Activated T-helper 17 cell treated with anti-CD3 and anti-CD28 coated beads, Interleukin-2, amount 50 U/mL, for 72 hours (primary cell): ENCODE data around the gene CDK5R2. TPM values are rescaled to one million over a fixed set of nuclear protein-coding genes. Genes with fewer than 3 reads are reported as not detected.

ENCODE experiments used
- ATAC-seq: fragments of 150-1000 bp; cut with Tn5 transposase; replicated peaks from 2 replicates; pipeline ENCODE4 v1.10.0; 2021; ENCODE audit warnings: mild to moderate bottlenecking, moderate library complexity
- H3K27ac Mint-ChIP-seq: one replicate; pipeline ENCODE4 v1.8.0; 2022; ENCODE audit warnings: mixed read lengths
- H3K27me3 Mint-ChIP-seq: one replicate; pipeline ENCODE4 v1.8.0; 2022; ENCODE audit warnings: mixed read lengths
- H3K36me3 Mint-ChIP-seq: one replicate; pipeline ENCODE4 v1.8.0; 2022; ENCODE audit warnings: low read depth, mild to moderate bottlenecking, mixed read lengths
- H3K4me1 Mint-ChIP-seq: one replicate; pipeline ENCODE4 v1.8.0; 2022; ENCODE audit warnings: mixed read lengths
- H3K4me3 Mint-ChIP-seq: one replicate; pipeline ENCODE4 v1.8.0; 2022; ENCODE audit warnings: mild to moderate bottlenecking, mixed read lengths
- H3K9me3 Mint-ChIP-seq: one replicate; pipeline ENCODE4 v1.8.0; 2022; ENCODE audit warnings: mixed read lengths
- total RNA-seq, 2 donors: library from RNA; stranded (reverse); gene quantifications; one replicate each; pipeline ENCODE4 v1.2.3, GENCODE V29; 2022

CDK5R2 gene
- total RNA-seq, 2 donors from 2014 or later, result not detected

DNA sequence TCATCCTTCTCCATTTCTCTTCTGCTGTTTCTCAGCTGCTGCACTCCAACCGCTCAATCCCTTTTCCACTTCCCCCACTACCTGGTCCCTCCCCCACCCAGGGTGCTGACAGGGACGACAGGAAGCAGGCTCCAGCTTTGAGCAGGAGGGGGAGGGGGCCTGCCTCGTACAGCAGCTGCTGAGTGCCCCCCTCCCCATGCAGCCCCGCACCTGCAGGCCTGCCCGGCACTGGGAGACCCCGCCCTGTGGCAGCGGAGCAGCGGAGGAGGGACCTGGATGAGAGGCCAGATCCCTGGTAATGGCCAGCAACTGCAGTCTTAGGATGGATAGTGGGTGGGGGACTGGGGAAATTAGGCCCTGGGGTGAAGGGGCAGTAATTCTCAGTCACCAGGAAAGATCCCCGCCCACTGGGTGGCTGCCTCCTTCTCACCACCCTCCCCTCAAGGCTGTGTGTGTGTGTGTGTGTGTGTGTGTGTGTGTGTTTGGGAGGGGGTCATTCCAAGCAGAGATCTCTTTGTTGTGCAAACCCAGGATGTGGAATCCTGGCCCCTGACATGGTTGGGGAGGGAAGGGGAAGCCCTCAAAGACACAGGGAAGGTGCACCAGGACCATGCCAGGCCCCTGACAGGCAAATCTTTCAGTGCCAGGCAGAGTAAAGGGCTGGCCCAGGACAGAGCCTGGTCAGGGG lies 40.6 kb downstream of the CDK5R2 start:
- Mint-ChIP-seq H3K27ac (no peak overlapping the region), H3K4me1 (peaks cover 4% of the 10 kb centered on the region), H3K36me3 (no peaks in the 10 kb centered on the region), H3K27me3 (peaks cover 51% of the 10 kb centered on the region), H3K9me3 (no peaks in the 10 kb centered on the region), H3K4me3 (no peak overlapping the region)
- no peak for ATAC-seq

- Mint-ChIP-seq H3K27ac (no peak overlapping the region), H3K4me1 (peaks cover 4% of the 10 kb centered on the region), H3K36me3 (no peaks in the 10 kb centered on the region), H3K27me3 (peaks cover 51% of the 10 kb centered on the region), H3K9me3 (no peaks in the 10 kb centered on the region), H3K4me3 (no peak overlapping the region)
- no peak for ATAC-seq
Measured at GRCh38 chr2:219000569-219000960, 41.1 kb downstream of the CDK5R2 start.

GRCh38 chr2:219001100-219001576 lies 41.7 kb downstream of the CDK5R2 start:
- ATAC-seq, result no peak
- H3K4me3 Mint-ChIP-seq, result no peak overlapping the region
- H3K36me3 Mint-ChIP-seq, result no peaks in the 10 kb centered on the region
- no peak overlapping the region for H3K27ac Mint-ChIP-seq
- peaks cover 48% of the 10 kb centered on the region for H3K27me3 Mint-ChIP-seq
- peaks cover 4% of the 10 kb centered on the region for H3K4me1 Mint-ChIP-seq
- H3K9me3 Mint-ChIP-seq, result no peaks in the 10 kb centered on the region

GRCh38 chr2:219001577-219002394 lies 42.3 kb downstream of the CDK5R2 start:
- peak overlapping the region; percentile 51 for H3K4me3 Mint-ChIP-seq
- no peaks in the 10 kb centered on the region for H3K9me3 Mint-ChIP-seq
- peaks cover 50% of the 10 kb centered on the region for H3K27me3 Mint-ChIP-seq
- peak; percentile 77 for ATAC-seq
- H3K4me1 Mint-ChIP-seq, result peaks cover 4% of the 10 kb centered on the region
- no peaks in the 10 kb centered on the region for H3K36me3 Mint-ChIP-seq
- no peak overlapping the region for H3K27ac Mint-ChIP-seq

DNA sequence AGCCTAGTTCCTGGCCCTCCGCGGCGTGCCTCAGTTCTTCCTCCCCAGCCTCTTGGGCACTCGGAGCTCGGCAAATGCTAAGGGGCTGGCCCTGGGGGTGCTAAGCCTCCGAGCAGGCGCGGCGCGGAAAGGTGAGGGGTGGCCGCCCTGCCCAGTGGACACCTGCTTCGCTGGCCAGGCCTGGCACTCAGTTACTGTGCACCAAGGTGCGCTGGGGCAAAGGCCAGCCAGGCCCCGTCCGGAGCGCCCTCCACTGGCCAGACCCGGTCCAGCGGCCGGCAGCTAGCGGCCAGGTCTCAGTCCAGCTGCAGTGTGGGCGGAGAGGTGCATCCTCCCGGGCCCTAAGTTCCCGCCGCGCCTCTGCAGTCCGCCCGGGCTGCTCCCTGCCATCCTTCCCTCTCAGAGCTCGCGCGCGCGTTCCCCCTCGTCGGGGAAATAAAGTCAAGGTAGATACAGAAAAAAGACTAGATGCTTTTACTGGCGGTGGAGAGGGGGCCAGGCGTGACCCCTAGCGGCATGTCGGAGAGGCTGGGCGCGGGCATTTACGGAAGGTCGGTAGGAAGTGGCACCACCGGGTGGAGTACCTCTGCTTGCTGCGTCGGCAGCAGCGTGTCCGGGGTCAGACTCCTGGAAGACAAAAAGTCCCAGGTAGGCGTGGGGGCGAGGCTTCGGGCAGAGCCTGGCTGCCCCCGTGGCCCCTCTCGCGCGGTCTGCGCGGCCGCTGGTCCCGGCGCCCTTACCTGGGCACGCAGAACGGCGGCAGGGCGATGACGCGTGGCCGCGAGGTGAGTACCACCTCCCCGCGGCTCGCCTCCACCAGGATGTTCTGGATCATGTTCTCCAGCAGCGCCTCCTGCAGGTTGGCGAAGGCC lies 43.2 kb downstream of the CDK5R2 start:
- peak; percentile 44 for ATAC-seq
- Mint-ChIP-seq H3K4me3 (peak overlapping the region; percentile 51), H3K4me1 (peaks cover 4% of the 10 kb centered on the region), H3K9me3 (no peaks in the 10 kb centered on the region), H3K27ac (no peak overlapping the region), H3K36me3 (no peaks in the 10 kb centered on the region), H3K27me3 (peaks cover 50% of the 10 kb centered on the region)

DNA sequence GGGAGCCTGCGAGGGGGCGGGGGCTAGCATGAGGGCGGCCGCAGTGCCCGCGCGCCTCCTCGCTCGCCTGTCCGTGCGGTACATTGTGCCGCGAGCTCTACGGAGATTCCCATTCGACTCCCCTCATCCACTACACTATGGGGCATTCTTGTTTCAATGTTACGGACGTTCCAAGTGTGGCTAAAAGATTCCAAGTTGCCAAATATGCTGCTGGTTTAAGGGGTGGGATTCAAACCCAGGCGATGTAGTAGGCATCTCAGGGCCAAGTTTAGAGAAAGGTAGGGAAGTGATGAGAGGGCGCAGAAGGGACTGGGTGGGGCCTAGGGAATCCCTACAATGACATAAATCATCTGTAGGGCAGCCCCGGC lies 43.8 kb downstream of the CDK5R2 start:
- peak overlapping the region; percentile 29 for H3K4me3 Mint-ChIP-seq
- peaks cover 4% of the 10 kb centered on the region for H3K4me1 Mint-ChIP-seq
- no peak for ATAC-seq
- H3K27me3 Mint-ChIP-seq, result peaks cover 50% of the 10 kb centered on the region
- no peaks in the 10 kb centered on the region for H3K36me3 Mint-ChIP-seq
- H3K9me3 Mint-ChIP-seq, result no peaks in the 10 kb centered on the region
- no peak overlapping the region for H3K27ac Mint-ChIP-seq

- Mint-ChIP-seq H3K36me3 (no peaks in the 10 kb centered on the region), H3K27me3 (peaks cover 45% of the 10 kb centered on the region), H3K9me3 (no peaks in the 10 kb centered on the region), H3K27ac (no peak overlapping the region), H3K4me1 (peaks cover 4% of the 10 kb centered on the region), H3K4me3 (peak overlapping the region; percentile 29)
- ATAC-seq, result no peak
Measured at GRCh38 chr2:219003979-219004378, 44.5 kb downstream of the CDK5R2 start.

GRCh38 chr2:219009294-219009693 lies 49.8 kb downstream of the CDK5R2 start:
- H3K27ac Mint-ChIP-seq, result no peak overlapping the region
- H3K4me3 Mint-ChIP-seq, result no peak overlapping the region
- peaks cover 27% of the 10 kb centered on the region for H3K27me3 Mint-ChIP-seq
- no peaks in the 10 kb centered on the region for H3K36me3 Mint-ChIP-seq
- no peak for ATAC-seq
- H3K9me3 Mint-ChIP-seq, result no peaks in the 10 kb centered on the region
- H3K4me1 Mint-ChIP-seq, result no peaks in the 10 kb centered on the region

- no peak overlapping the region for H3K27ac Mint-ChIP-seq
- H3K4me1 Mint-ChIP-seq, result no peaks in the 10 kb centered on the region
- H3K27me3 Mint-ChIP-seq, result peaks cover 22% of the 10 kb centered on the region
- H3K36me3 Mint-ChIP-seq, result no peaks in the 10 kb centered on the region
- H3K9me3 Mint-ChIP-seq, result no peaks in the 10 kb centered on the region
- peak; percentile 50 for ATAC-seq
- no peak overlapping the region for H3K4me3 Mint-ChIP-seq
Measured at GRCh38 chr2:219010162-219010756, 50.8 kb downstream of the CDK5R2 start.

GRCh38 chr2:219010873-219011272 lies 51.4 kb downstream of the CDK5R2 start:
- no peaks in the 10 kb centered on the region for H3K4me1 Mint-ChIP-seq
- peaks cover 16% of the 10 kb centered on the region for H3K27me3 Mint-ChIP-seq
- H3K36me3 Mint-ChIP-seq, result no peaks in the 10 kb centered on the region
- H3K4me3 Mint-ChIP-seq, result no peak overlapping the region
- no peak overlapping the region for H3K27ac Mint-ChIP-seq
- no peak for ATAC-seq
- H3K9me3 Mint-ChIP-seq, result no peaks in the 10 kb centered on the region

Other genes with a start within 250 kb of the CDK5R2 start
- 10 to 100 TPM; 34.1 to 42.6 TPM for gene TTLL4, start 248.8 kb upstream of the CDK5R2 start, total RNA-seq
- under 1 TPM in 1 of 2 donors, not detected in 1; 0.66 TPM for gene CYP27A1, start 177.5 kb upstream of the CDK5R2 start, total RNA-seq
- not detected for gene PRKAG3, start 127.9 kb upstream of the CDK5R2 start, total RNA-seq
- gene WNT6, start 99.9 kb upstream of the CDK5R2 start, total RNA-seq, result under 1 TPM in 1 of 2 donors, not detected in 1; 0.29 TPM
- 10 to 100 TPM in 1 of 2 donors, 1 to 10 TPM in 1; 1.0 to 49.8 TPM for gene WNT10A, start 78.8 kb upstream of the CDK5R2 start, total RNA-seq
- gene FEV, start 25.5 kb downstream of the CDK5R2 start, total RNA-seq, result not detected
- not detected for gene CRYBA2, start 33.8 kb downstream of the CDK5R2 start, total RNA-seq
- gene CFAP65, start 81.8 kb downstream of the CDK5R2 start, total RNA-seq, result not detected
- under 1 TPM; 0.28 to 0.29 TPM for gene IHH, start 101.3 kb downstream of the CDK5R2 start, total RNA-seq
- gene NHEJ1, start 201.1 kb downstream of the CDK5R2 start, total RNA-seq, result 10 to 100 TPM; 24.1 to 26.6 TPM
- gene SLC23A3, start 210.4 kb downstream of the CDK5R2 start, total RNA-seq, result 1 to 10 TPM; 2.9 to 7.7 TPM
- gene CNPPD1, start 217.3 kb downstream of the CDK5R2 start, total RNA-seq, result 10 to 100 TPM; 60.4 to 67.0 TPM
- 100 to 1,000 TPM; 104 to 148 TPM for gene RETREG2, start 218.6 kb downstream of the CDK5R2 start, total RNA-seq
- 10 to 100 TPM; 27.9 to 29.8 TPM for gene ZFAND2B, start 247.1 kb downstream of the CDK5R2 start, total RNA-seq